ENCODE results near the gene SLC20A1. TPM values are rescaled to one million over a fixed set of nuclear protein-coding genes. Genes with fewer than 3 reads are reported as not detected.

Gene SLC20A1
- total RNA-seq, 1 experiment from 2014 or later, result 99.9 TPM

DNA sequence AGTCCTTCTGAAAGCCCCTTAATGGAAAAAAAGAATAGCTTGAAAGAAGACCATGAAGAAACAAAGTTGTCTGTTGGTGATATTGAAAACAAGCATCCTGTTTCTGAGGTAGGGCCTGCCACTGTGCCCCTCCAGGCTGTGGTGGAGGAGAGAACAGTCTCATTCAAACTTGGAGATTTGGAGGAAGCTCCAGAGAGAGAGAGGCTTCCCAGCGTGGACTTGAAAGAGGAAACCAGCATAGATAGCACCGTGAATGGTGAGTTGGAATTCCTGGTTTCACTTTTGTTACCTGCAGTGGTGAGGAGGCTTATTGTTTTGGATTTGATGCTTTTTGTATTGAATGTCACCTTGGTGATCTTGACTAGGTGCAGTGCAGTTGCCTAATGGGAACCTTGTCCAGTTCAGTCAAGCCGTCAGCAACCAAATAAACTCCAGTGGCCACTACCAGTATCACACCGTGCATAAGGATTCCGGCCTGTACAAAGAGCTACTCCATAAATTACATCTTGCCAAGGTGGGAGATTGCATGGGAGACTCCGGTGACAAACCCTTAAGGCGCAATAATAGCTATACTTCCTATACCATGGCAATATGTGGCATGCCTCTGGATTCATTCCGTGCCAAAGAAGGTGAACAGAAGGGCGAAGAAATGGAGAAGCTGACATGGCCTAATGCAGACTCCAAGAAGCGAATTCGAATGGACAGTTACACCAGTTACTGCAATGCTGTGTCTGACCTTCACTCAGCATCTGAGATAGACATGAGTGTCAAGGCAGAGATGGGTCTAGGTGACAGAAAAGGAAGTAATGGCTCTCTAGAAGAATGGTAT, 13.3 kb downstream of the SLC20A1 start:
- POLR2A ChIA-PET (ENCODE audit: unreplicated experiment), result interaction anchor here (1.0 kb wide), 1 partner anchor 26 kb away, joined by 8 read pairs; no protein-coding TSS in a partner anchor
- peaks cover 85% of the 10 kb centered on the region for H3K36me3 ChIP-seq (ENCODE audit: low read depth)
- peaks cover 99% of the 10 kb centered on the region for H3F3A ChIP-seq (ENCODE audit: insufficient read depth, low read depth)
- BruUV-seq (replicated peaks), result no TSS peak
- CTCF ChIA-PET, result interaction anchor here (1.1 kb wide), 1 partner anchor 67 kb away, joined by 3 read pairs; no protein-coding TSS in a partner anchor
- H3K27ac ChIP-seq, result peak overlapping the region; percentile 67
- H3K4me2 ChIP-seq, result peak overlapping the region; percentile 55
- no peaks in the 10 kb centered on the region for H3K9me3 ChIP-seq (ENCODE audit: insufficient read depth, low read depth)
- peak in 1 of 2 experiments; percentile 65 for DNase-seq
- peaks cover 95% of the 10 kb centered on the region for H3K4me1 ChIP-seq (replicated peaks; ENCODE audit: insufficient read depth)
- peak overlapping the region; percentile 22; the same call in 1 of the 2 replicates for H3K4me3 ChIP-seq
- H2AFZ ChIP-seq, result no peak overlapping the region
- intact Hi-C loops (cut with micrococcal nuclease; ENCODE audit: unreplicated experiment), result no loop called here
- peaks cover 84% of the 10 kb centered on the region for H3K79me2 ChIP-seq (ENCODE audit: low read depth)
- TF ChIP-seq EZH2 (IDR thresholded peaks at IDR 0.05; ENCODE audit: low read depth), result no peak
- TF ChIP-seq, protein P1, sequence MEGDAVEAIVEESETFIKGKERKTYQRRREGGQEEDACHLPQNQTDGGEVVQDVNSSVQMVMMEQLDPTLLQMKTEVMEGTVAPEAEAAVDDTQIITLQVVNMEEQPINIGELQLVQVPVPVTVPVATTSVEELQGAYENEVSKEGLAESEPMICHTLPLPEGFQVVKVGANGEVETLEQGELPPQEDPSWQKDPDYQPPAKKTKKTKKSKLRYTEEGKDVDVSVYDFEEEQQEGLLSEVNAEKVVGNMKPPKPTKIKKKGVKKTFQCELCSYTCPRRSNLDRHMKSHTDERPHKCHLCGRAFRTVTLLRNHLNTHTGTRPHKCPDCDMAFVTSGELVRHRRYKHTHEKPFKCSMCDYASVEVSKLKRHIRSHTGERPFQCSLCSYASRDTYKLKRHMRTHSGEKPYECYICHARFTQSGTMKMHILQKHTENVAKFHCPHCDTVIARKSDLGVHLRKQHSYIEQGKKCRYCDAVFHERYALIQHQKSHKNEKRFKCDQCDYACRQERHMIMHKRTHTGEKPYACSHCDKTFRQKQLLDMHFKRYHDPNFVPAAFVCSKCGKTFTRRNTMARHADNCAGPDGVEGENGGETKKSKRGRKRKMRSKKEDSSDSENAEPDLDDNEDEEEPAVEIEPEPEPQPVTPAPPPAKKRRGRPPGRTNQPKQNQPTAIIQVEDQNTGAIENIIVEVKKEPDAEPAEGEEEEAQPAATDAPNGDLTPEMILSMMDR (conservative IDR thresholded peaks at IDR 0.05), result no peak
- no peaks in the 10 kb centered on the region for H3K9me2 ChIP-seq (ENCODE audit: insufficient read depth)
- no peaks in the 10 kb centered on the region for H3K27me3 ChIP-seq (ENCODE audit: insufficient read depth, low read depth)
- H4K20me1 ChIP-seq (ENCODE audit: insufficient read depth), result peaks cover 69% of the 10 kb centered on the region

DNA sequence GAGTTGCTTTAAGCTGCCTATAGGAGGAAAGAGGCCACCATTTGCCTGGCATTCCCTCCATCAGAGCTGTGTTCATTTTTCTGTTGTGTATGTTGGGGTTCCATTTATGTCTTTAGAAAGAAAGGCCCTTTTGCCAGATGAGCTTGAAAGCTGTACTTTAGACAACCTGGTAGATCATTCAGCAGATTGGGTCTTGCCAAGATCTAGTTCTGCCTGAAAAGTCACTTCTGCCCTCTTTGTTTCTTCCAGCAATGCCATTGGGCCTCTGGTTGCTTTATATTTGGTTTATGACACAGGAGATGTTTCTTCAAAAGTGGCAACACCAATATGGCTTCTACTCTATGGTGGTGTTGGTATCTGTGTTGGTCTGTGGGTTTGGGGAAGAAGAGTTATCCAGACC, 14.4 kb downstream of the SLC20A1 start:
- Histone ChIP-seq H2AFZ (no peak overlapping the region), H3K36me3 (ENCODE audit: low read depth) (peaks cover 87% of the 10 kb centered on the region), H3K4me2 (peak overlapping the region; percentile 55), H3K9me3 (ENCODE audit: insufficient read depth, low read depth) (no peaks in the 10 kb centered on the region), H3K79me2 (ENCODE audit: low read depth) (peaks cover 74% of the 10 kb centered on the region), H3F3A (ENCODE audit: insufficient read depth, low read depth) (peaks cover 100% of the 10 kb centered on the region), H3K4me1 (replicated peaks; ENCODE audit: insufficient read depth) (peaks cover 96% of the 10 kb centered on the region), H3K4me3 (peak overlapping the region; percentile 22; the same call in 1 of the 2 replicates), H3K9me2 (ENCODE audit: insufficient read depth) (no peaks in the 10 kb centered on the region), H3K27me3 (ENCODE audit: insufficient read depth, low read depth) (no peaks in the 10 kb centered on the region), H3K27ac (peak overlapping the region; percentile 67), H4K20me1 (ENCODE audit: insufficient read depth) (peaks cover 66% of the 10 kb centered on the region)
- TF ChIP-seq, protein P1 (conservative IDR thresholded peaks at IDR 0.05), result no peak
- no peak for TF ChIP-seq EZH2 (IDR thresholded peaks at IDR 0.05; ENCODE audit: low read depth)
- intact Hi-C loops (cut with micrococcal nuclease; ENCODE audit: unreplicated experiment), result loop anchor here (5.0 kb wide), 1 partner anchor 67 kb away; no protein-coding TSS in a partner anchor
- ChIA-PET CTCF (interaction anchor here (0.6 kb wide), 1 partner anchor 25 kb away, joined by 3 read pairs; no protein-coding TSS in a partner anchor), POLR2A (ENCODE audit: unreplicated experiment) (interaction anchor here (0.5 to 1.0 kb wide), 3 partner anchors 9 to 25 kb away, joined by 8 to 9 read pairs (median 8); no protein-coding TSS in a partner anchor)
- DNase-seq, result no peak
- no TSS peak for BruUV-seq (replicated peaks)

DNA sequence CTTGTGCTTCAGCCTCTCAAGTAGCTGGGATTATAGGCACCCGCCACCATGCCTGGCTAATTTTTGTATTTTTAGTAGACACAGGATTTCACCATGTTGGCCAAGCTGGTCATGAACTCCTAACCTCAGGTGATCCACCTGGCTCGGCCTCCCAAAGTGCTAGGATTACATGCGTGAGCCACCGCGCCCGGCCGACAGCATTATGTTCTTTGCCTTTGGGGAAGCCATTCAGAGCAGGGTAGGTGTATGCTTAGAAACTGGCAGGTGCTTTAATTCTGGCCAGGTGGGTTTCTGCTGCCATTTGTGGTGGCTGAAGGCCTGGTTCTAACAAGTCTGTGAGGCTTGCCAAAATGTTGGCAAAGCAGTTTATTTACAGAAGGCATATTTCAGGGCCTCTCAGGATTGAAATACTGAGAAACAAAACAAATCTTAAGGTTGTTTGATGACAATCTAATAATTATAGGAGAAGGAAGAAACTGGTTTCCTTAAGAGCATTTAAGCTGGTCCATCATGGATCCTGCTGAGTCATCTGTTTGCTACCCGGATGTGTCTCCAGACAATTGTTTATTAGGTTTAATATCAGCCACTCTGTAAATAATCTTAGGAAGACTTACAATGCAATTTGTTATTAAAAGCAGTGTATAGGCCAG, 16.0 kb downstream of the SLC20A1 start:
- ChIA-PET CTCF (interaction anchor here (0.5 kb wide), 1 partner anchor 17 kb away, joined by 8 read pairs; no protein-coding TSS in a partner anchor), POLR2A (ENCODE audit: unreplicated experiment) (no interaction called here)
- Histone ChIP-seq H4K20me1 (ENCODE audit: insufficient read depth) (peaks cover 58% of the 10 kb centered on the region), H3K79me2 (ENCODE audit: low read depth) (peaks cover 58% of the 10 kb centered on the region), H3K27ac (peak overlapping the region; percentile 67), H2AFZ (no peak overlapping the region), H3F3A (ENCODE audit: insufficient read depth, low read depth) (peaks cover 100% of the 10 kb centered on the region), H3K4me1 (replicated peaks; ENCODE audit: insufficient read depth) (peaks cover 95% of the 10 kb centered on the region), H3K9me3 (ENCODE audit: insufficient read depth, low read depth) (no peaks in the 10 kb centered on the region), H3K4me3 (no peak overlapping the region), H3K9me2 (ENCODE audit: insufficient read depth) (no peaks in the 10 kb centered on the region), H3K36me3 (ENCODE audit: low read depth) (peaks cover 73% of the 10 kb centered on the region), H3K27me3 (ENCODE audit: insufficient read depth, low read depth) (no peaks in the 10 kb centered on the region), H3K4me2 (peak overlapping the region; percentile 55)
- intact Hi-C loops (cut with micrococcal nuclease; ENCODE audit: unreplicated experiment), result loop anchor here (5.0 kb wide), 1 partner anchor 66 kb away; no protein-coding TSS in a partner anchor
- DNase-seq, result peak; percentile 30 to 92
- BruUV-seq (replicated peaks), result no TSS peak
- no peak for TF ChIP-seq EZH2 (IDR thresholded peaks at IDR 0.05; ENCODE audit: low read depth)
- TF ChIP-seq, protein P1 (conservative IDR thresholded peaks at IDR 0.05), result no peak
